Spleen (tissue), 7 donors: ENCODE data around the gene SMG9.

ENCODE experiments used
- POLR2A ChIP-seq, 3 donors: fragments of 450-650 bp; IDR thresholded peaks; one replicate each; pipeline ENCODE4 v1.5.1; 2017; ENCODE audit warnings: antibody characterized with exemption in 3 of 3, mild to moderate bottlenecking in 1 of 3
- POLR2AphosphoS5 ChIP-seq, 3 donors: sonication (generic); formaldehyde crosslinking; IDR thresholded peaks; one replicate each; pipeline ENCODE4 v1.5.1; 2017; ENCODE audit warnings: antibody characterized with exemption in 3 of 3
- TF ChIP-seq, protein P1 (sequence below), 11 experiments: fragments of 200-600 bp in 7 of 11; fragments of 450-650 bp in 4 of 11; sonication (generic) in 4 of 11; IDR thresholded peaks in 8 of 11; conservative IDR thresholded peaks in 3 of 11; 1 replicate in 7 of 11; 2 replicates in 4 of 11; pipeline versions ENCODE4 v1.4.0 to v1.8.0; 2016 to 2021; ENCODE audit warnings: antibody characterized with exemption in 11 of 11, inconsistent platforms in 4 of 11, mild to moderate bottlenecking in 1 of 11
- donor health status: DM: no; HTN: no; CAD: no; lungs with moderate emphysema.
- donor health status: DM: no; HTN: no; CAD: no.
- donor health status: DM: no; HTN: no; CAD: no.

DNA sequence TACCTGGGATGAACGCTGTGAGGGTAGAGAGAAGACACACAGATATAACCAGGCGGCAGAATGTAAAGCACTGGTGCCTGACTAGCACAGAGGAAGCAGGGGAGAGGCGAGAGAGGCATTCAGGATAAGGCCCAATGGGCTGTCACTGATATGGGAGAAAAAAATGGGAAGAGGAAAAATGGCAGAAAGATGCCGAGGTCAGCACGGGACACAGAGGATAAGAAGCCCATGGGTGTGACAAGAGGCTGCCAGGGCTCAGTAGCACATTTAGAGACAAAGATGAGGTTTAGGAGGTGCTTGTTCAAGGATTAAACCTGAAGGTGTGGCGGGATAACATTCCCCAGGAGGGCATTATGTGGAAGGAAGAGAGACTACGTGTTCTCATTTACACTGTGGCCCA is 5.6 kb downstream of the SMG9 start:
- TF ChIP-seq, protein P1, sequence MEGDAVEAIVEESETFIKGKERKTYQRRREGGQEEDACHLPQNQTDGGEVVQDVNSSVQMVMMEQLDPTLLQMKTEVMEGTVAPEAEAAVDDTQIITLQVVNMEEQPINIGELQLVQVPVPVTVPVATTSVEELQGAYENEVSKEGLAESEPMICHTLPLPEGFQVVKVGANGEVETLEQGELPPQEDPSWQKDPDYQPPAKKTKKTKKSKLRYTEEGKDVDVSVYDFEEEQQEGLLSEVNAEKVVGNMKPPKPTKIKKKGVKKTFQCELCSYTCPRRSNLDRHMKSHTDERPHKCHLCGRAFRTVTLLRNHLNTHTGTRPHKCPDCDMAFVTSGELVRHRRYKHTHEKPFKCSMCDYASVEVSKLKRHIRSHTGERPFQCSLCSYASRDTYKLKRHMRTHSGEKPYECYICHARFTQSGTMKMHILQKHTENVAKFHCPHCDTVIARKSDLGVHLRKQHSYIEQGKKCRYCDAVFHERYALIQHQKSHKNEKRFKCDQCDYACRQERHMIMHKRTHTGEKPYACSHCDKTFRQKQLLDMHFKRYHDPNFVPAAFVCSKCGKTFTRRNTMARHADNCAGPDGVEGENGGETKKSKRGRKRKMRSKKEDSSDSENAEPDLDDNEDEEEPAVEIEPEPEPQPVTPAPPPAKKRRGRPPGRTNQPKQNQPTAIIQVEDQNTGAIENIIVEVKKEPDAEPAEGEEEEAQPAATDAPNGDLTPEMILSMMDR (IDR thresholded peaks at IDR 0.05 in 8 of 11, conservative IDR thresholded peaks at IDR 0.05 in 3 of 11), result no peak
- no peak for TF ChIP-seq POLR2AphosphoS5 (IDR thresholded peaks at IDR 0.05)
- TF ChIP-seq POLR2A (IDR thresholded peaks at IDR 0.05), result no peak
